Measurements from ENCODE around the gene SYT8.
"Not testable (repeated sequence)": the region's sequence is repeated elsewhere in the genome, so short reads cannot be mapped to it uniquely, and the experiment has no call there.

Gene SYT8

DNA sequence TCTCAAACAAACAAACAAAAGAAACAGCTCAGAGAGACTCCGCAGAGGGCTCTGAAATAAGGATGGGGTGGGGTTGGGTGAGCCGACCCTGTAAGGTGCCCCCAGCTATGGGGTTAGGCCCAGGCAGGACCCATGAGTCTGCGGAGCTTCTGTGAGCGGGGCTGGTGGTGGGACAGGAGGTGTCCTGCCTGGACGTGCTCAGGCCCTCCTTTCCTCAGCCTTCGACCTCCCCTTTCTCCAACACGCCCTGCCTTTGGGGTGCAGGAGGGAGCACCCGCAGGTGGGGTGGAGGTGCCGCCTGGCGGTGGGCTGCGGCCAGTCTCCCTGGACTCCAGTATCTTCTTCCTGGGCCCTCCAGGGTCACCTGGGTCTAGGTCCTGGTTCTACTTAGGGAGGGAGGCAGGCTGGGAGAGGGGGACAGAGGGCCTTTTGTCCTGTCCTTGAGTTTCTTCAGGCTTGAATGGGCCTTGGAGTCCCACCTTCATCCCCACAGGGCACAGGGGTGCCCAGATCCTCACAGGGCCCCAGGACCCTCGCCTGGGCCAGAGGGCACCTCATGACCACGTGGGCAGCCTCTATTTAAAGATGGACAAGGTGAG, 44.7 kb downstream of the SYT8 start:
- Histone ChIP-seq H3K4me1 (ENCODE audit: control insufficient read depth, insufficient read depth, low read length, poor library complexity, severe bottlenecking) (peaks cover 46% of the 10 kb centered on the region), H3K27ac (ENCODE audit: low read depth, low read length, severe bottlenecking) (no peak overlapping the region), H3K4me3 (ENCODE audit: extremely low read depth, insufficient read depth, low read length, poor library complexity, severe bottlenecking) (no peak overlapping the region), H3K36me3 (ENCODE audit: control insufficient read depth, insufficient read depth, low read length) (no peaks in the 10 kb centered on the region), H3K9me3 (ENCODE audit: control insufficient read depth, low read length) (no peaks in the 10 kb centered on the region)
- 89 to 100% methylated on average over 2 to 7 of the region's 13 CpGs for WGBS, 2 experiments (ENCODE audit: insufficient coverage in 2 of 2)

DNA sequence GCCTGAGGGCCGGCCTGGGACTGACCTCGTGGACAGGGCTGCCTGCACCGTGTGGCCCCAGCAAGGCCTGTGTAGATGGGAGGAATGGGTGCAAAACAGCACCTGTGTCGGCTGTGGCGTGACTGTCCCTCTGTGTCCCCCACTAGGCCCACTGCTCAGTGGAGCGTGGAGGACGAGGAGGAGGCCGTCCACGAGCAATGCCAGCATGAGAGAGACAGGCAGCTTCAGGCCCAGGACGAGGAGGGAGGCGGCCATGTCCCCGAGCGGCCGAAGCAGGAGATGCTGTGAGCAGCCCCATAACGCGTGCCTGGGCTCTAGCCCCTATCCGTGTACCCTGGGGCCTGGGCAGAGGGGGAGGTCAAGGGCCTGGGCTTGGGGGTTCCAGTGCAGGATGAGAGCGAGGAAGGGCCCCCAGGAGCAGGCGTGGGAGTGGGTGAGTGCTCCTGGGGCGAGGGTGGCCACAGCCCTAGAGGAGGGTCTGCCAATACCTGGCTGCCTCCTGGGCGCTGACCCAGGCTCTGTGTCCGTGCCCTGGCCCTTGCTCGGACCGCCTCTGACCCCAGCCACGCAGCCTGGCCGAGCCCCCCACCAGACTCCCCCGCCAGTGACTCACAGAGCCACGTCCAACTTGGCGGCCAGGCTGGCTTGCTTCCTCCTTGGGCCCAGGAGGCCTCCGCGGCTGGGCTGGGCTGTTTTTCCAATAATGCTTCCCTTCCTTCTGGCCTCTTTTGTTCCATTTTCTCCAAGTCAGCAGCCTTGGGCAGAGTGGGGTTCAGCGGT, 45.3 kb downstream of the SYT8 start:
- peaks cover 40% of the 10 kb centered on the region for H3K4me1 ChIP-seq (ENCODE audit: control insufficient read depth, insufficient read depth, low read length, poor library complexity, severe bottlenecking)
- no peaks in the 10 kb centered on the region for H3K9me3 ChIP-seq (ENCODE audit: control insufficient read depth, low read length)
- WGBS, 2 experiments (ENCODE audit: insufficient coverage in 2 of 2) = 91 to 95% methylated on average over 13 to 32 of the region's 32 CpGs
- peak overlapping the region; percentile 49 for H3K27ac ChIP-seq (ENCODE audit: low read depth, low read length, severe bottlenecking)
- H3K4me3 ChIP-seq (ENCODE audit: extremely low read depth, insufficient read depth, low read length, poor library complexity, severe bottlenecking) = no peak overlapping the region
- H3K36me3 ChIP-seq (ENCODE audit: control insufficient read depth, insufficient read depth, low read length) = no peaks in the 10 kb centered on the region

DNA sequence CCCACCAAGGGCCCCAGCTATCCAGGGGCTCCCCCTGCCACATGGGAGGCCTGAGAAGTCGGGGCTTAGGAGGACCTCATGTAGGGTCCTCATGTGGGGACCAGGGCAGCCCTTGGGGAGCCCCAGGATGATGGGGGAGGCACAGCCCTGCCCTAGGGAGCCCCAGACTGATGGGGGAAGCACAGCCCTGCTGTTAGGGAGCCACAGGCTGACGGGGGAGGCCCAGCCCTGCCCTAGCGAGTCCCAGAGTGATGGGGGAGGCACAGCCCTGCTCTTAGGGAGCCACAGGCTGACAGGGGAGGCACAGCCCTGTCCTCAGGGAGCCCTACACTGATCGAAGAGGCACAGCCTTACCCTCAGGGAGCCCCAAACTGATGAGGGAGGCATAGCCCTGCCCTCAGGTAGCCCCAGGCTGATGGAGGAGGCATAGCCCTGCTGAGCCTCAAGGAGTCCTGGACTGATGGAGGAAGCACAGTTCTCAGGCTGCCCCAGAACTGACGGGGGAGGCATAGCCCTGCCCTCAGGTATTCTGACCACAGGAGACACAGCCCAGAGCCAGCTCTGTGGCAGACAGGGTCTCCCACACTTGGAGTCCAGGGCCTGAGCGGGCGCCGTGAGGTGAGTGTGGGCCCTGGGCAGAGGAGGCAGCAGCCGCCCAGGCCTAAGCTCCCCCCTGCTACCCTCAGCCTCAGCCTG, 46.1 kb downstream of the SYT8 start:
- peak overlapping the region; percentile 49 for H3K27ac ChIP-seq (ENCODE audit: low read depth, low read length, severe bottlenecking)
- peaks cover 33% of the 10 kb centered on the region for H3K4me1 ChIP-seq (ENCODE audit: control insufficient read depth, insufficient read depth, low read length, poor library complexity, severe bottlenecking)
- no peak overlapping the region for H3K4me3 ChIP-seq (ENCODE audit: extremely low read depth, insufficient read depth, low read length, poor library complexity, severe bottlenecking)
- H3K36me3 ChIP-seq (ENCODE audit: control insufficient read depth, insufficient read depth, low read length) = no peaks in the 10 kb centered on the region
- 82 to 90% methylated on average over 6 to 7 of the region's 9 CpGs for WGBS, 2 experiments (ENCODE audit: insufficient coverage in 2 of 2)
- no peaks in the 10 kb centered on the region for H3K9me3 ChIP-seq (ENCODE audit: control insufficient read depth, low read length)

- Histone ChIP-seq H3K27ac (ENCODE audit: low read depth, low read length, severe bottlenecking) (no peak overlapping the region), H3K4me1 (ENCODE audit: control insufficient read depth, insufficient read depth, low read length, poor library complexity, severe bottlenecking) (peaks cover 25% of the 10 kb centered on the region), H3K36me3 (ENCODE audit: control insufficient read depth, insufficient read depth, low read length) (no peaks in the 10 kb centered on the region), H3K9me3 (ENCODE audit: control insufficient read depth, low read length) (no peaks in the 10 kb centered on the region), H3K4me3 (ENCODE audit: extremely low read depth, insufficient read depth, low read length, poor library complexity, severe bottlenecking) (no peak overlapping the region)
- WGBS, 2 experiments (ENCODE audit: insufficient coverage in 2 of 2) = 89 to 90% methylated on average over 30 to 39 of the region's 43 CpGs
Measured at GRCh38 chr11:1881442-1882264, 46.9 kb downstream of the SYT8 start.

DNA sequence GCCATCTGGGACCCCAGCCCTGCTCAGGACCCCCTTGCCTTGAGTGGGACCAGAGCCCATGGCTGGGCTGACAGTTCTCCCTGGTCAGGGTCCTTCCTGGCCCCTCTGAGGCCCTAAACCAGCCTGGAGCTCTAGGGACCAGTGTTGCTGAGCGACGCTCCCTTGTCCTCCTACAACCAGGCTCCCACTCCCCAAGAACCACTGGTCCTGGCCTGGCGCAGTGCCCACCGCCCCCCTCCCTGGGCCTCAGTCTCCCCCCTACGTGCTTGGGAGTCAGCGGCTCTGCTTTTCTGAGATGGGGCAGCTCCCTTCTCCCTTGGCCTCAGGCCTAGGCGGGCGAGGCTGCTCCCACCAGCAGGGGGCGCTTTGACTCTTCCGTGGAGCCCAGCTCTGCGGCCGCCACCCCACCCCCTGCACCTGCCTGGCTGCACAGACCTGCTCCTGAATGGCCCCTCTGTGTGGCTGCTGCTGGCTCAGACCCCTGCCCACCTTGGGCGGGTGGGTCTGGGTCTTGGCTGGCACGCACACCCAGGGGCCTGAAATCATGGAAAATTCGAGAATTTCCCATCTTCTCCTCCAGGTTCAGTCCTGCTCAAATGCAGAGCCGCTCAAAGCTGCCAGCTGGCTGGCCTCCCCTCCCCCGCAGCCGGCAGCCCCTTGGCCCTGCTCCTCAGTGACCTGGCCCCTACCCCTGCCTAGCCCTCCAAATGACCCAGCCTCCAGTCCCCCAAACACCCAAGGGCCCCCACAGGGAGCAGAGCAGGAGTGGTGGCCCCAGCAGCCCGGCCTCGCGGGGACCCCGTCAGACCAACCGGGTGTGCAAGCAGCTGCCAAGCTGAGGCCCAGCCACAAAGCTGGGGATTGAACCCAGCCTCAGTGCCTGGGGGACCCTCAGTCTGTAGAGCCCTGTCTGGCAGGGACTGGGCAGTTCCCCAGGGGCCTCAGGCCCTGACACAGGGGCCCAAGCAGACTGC, 47.8 kb downstream of the SYT8 start:
- H3K9me3 ChIP-seq (ENCODE audit: control insufficient read depth, low read length) = no peaks in the 10 kb centered on the region
- H3K4me3 ChIP-seq (ENCODE audit: extremely low read depth, insufficient read depth, low read length, poor library complexity, severe bottlenecking) = no peak overlapping the region
- no peak overlapping the region for H3K27ac ChIP-seq (ENCODE audit: low read depth, low read length, severe bottlenecking)
- no peaks in the 10 kb centered on the region for H3K36me3 ChIP-seq (ENCODE audit: control insufficient read depth, insufficient read depth, low read length)
- H3K4me1 ChIP-seq (ENCODE audit: control insufficient read depth, insufficient read depth, low read length, poor library complexity, severe bottlenecking) = peaks cover 17% of the 10 kb centered on the region
- WGBS, 2 experiments (ENCODE audit: insufficient coverage in 2 of 2) = 38 to 44% methylated on average over 20 to 22 of the region's 23 CpGs

- no peaks in the 10 kb centered on the region for H3K9me3 ChIP-seq (ENCODE audit: control insufficient read depth, low read length)
- no peak overlapping the region for H3K27ac ChIP-seq (ENCODE audit: low read depth, low read length, severe bottlenecking)
- H3K4me3 ChIP-seq (ENCODE audit: extremely low read depth, insufficient read depth, low read length, poor library complexity, severe bottlenecking) = no peak overlapping the region
- 87 to 88% methylated on average over 7 of the region's 14 CpGs for WGBS, 2 experiments (ENCODE audit: insufficient coverage in 2 of 2)
- no peaks in the 10 kb centered on the region for H3K36me3 ChIP-seq (ENCODE audit: control insufficient read depth, insufficient read depth, low read length)
- H3K4me1 ChIP-seq (ENCODE audit: control insufficient read depth, insufficient read depth, low read length, poor library complexity, severe bottlenecking) = peaks cover 8% of the 10 kb centered on the region
Measured at GRCh38 chr11:1883346-1884302, 48.8 kb downstream of the SYT8 start.

GRCh38 chr11:1884303-1884700, 49.5 kb downstream of the SYT8 start:
- WGBS, 2 experiments (ENCODE audit: insufficient coverage in 2 of 2) = 83 to 92% methylated on average over 4 of the region's 5 CpGs

GRCh38 chr11:1886551-1886950, 51.8 kb downstream of the SYT8 start:
- 83 to 85% methylated on average over 7 to 12 of the region's 13 CpGs for whole genome bisulfite sequencing, 2 experiments (ENCODE audit: insufficient coverage in 2 of 2)
- not testable (repeated sequence) for H3K4me1 ChIP-seq (ENCODE audit: control insufficient read depth, insufficient read depth, low read length, poor library complexity, severe bottlenecking); H3K27ac ChIP-seq (ENCODE audit: low read depth, low read length, severe bottlenecking); H3K36me3 ChIP-seq (ENCODE audit: control insufficient read depth, insufficient read depth, low read length); H3K9me3 ChIP-seq (ENCODE audit: control insufficient read depth, low read length); H3K4me3 ChIP-seq (ENCODE audit: extremely low read depth, insufficient read depth, low read length, poor library complexity, severe bottlenecking)

More at GRCh38 chr11:1884303-1884700, 49.5 kb downstream of the SYT8 start:
- peaks cover 7% of the 10 kb centered on the region for H3K4me1 ChIP-seq (ENCODE audit: control insufficient read depth, insufficient read depth, low read length, poor library complexity, severe bottlenecking)
- no peaks in the 10 kb centered on the region for H3K36me3 ChIP-seq (ENCODE audit: control insufficient read depth, insufficient read depth, low read length)
- H3K27ac ChIP-seq (ENCODE audit: low read depth, low read length, severe bottlenecking) = no peak overlapping the region
- H3K9me3 ChIP-seq (ENCODE audit: control insufficient read depth, low read length) = no peaks in the 10 kb centered on the region
- no peak overlapping the region for H3K4me3 ChIP-seq (ENCODE audit: extremely low read depth, insufficient read depth, low read length, poor library complexity, severe bottlenecking)
